Activated CD8-positive, alpha-beta memory T cell treated with anti-CD3 and anti-CD28 coated beads, Interleukin-2, amount 50 U/mL, for 1 hour (primary cell): ENCODE results near the gene PLPPR5.

Experiments
- DNase-seq: peaks from one replicate; pipeline ENCODE4 v3.0.0-alpha.2; 2020; ENCODE audit errors: extremely low read depth

Gene PLPPR5

GRCh38 chr1:98969798-98970490 lies 34.7 kb downstream of the PLPPR5 start:
- no peak for DNase-seq

- DNase-seq = no peak
Observed at GRCh38 chr1:98967122-98967521, 37.5 kb downstream of the PLPPR5 start.

- no peak for DNase-seq
Observed at GRCh38 chr1:98965394-98965793, 39.3 kb downstream of the PLPPR5 start.

- no peak for DNase-seq
Observed at GRCh38 chr1:98964198-98964597, 40.5 kb downstream of the PLPPR5 start.

GRCh38 chr1:98963064-98963758 lies 41.5 kb downstream of the PLPPR5 start:
- no peak for DNase-seq

GRCh38 chr1:98962156-98962555 lies 42.5 kb downstream of the PLPPR5 start:
- DNase-seq = no peak

GRCh38 chr1:98949621-98950020 lies 55.0 kb downstream of the PLPPR5 start:
- no peak for DNase-seq

GRCh38 chr1:98949166-98949565 lies 55.5 kb downstream of the PLPPR5 start:
- no peak for DNase-seq

- DNase-seq = no peak
Observed at GRCh38 chr1:98947071-98947470, 57.6 kb downstream of the PLPPR5 start.

- no peak for DNase-seq
Observed at GRCh38 chr1:98940722-98941079, 64.0 kb downstream of the PLPPR5 start.

- DNase-seq = no peak
Observed at GRCh38 chr1:98940069-98940721, 64.5 kb downstream of the PLPPR5 start.

GRCh38 chr1:98939471-98939870 lies 65.2 kb downstream of the PLPPR5 start:
- no peak for DNase-seq

GRCh38 chr1:98937347-98937746 lies 67.3 kb downstream of the PLPPR5 start:
- no peak for DNase-seq

GRCh38 chr1:98932184-98932583 lies 72.5 kb downstream of the PLPPR5 start:
- DNase-seq = no peak

- no peak for DNase-seq
Observed at GRCh38 chr1:98931128-98931835, 73.4 kb downstream of the PLPPR5 start.

- DNase-seq = no peak
Observed at GRCh38 chr1:98929437-98929836, 75.2 kb downstream of the PLPPR5 start.

GRCh38 chr1:98926597-98926996 lies 78.1 kb downstream of the PLPPR5 start:
- no peak for DNase-seq

GRCh38 chr1:98924977-98925376 lies 79.7 kb downstream of the PLPPR5 start:
- no peak for DNase-seq

- no peak for DNase-seq
Observed at GRCh38 chr1:98923667-98924066, 81.0 kb downstream of the PLPPR5 start.

GRCh38 chr1:98921817-98922216 lies 82.8 kb downstream of the PLPPR5 start:
- no peak for DNase-seq

GRCh38 chr1:98920441-98921110 lies 84.1 kb downstream of the PLPPR5 start:
- no peak for DNase-seq

- no peak for DNase-seq
Observed at GRCh38 chr1:98919652-98920051, 85.0 kb downstream of the PLPPR5 start.
